H1 (cell line): ENCODE measurements around the gene KCNT1. TPM values are rescaled to one million over a fixed set of nuclear protein-coding genes. Genes with fewer than 3 reads are reported as not detected.

Experiments used
- BCL11A ChIP-seq, 2 experiments: IDR thresholded peaks; one replicate each; pipeline ENCODE4 v1.6.1; 2011; ENCODE audit warnings: low read depth in 2 of 2, low read length in 2 of 2, mild to moderate bottlenecking in 2 of 2
- CHD7 ChIP-seq: fragments of 300-600 bp; sonication (generic); IDR thresholded peaks from 2 replicates; pipeline ENCODE4 v1.7.1; 2012; ENCODE audit warnings: low read length, moderate library complexity, mild to moderate bottlenecking, inconsistent platforms; ENCODE audit not compliant: insufficient replicate concordance
- GABPA ChIP-seq: IDR thresholded peaks from 2 replicates; pipeline ENCODE4 v1.6.1; 2011; ENCODE audit warnings: mild to moderate bottlenecking, low read length, moderate library complexity, borderline replicate concordance; ENCODE audit not compliant: insufficient read depth
- HDAC6 ChIP-seq: IDR thresholded peaks from one replicate; pipeline ENCODE4 v1.7.1; 2012; ENCODE audit warnings: low read depth, mild to moderate bottlenecking, inconsistent platforms, low read length, moderate library complexity
- PHF8 ChIP-seq: fragments of 200-600 bp; sonication (generic); conservative IDR thresholded peaks from 2 replicates; pipeline ENCODE4 v1.7.1; 2012; ENCODE audit warnings: low read depth, mild to moderate bottlenecking, inconsistent platforms, low read length, moderate library complexity
- polyA plus RNA-seq, 7 experiments: library from polyadenylated mRNA; depleted of rRNA in 3 of 7; stranded (reverse) in 5 of 7; unstranded in 2 of 7; fragments of >200 nt in 5 of 7; fragments of 200-250 nt in 2 of 7; gene quantifications; 1 replicate in 5 of 7; 2 replicates in 1 of 7; 4 replicates in 1 of 7; pipeline versions ENCODE4 v1.2.1 to v1.2.3, GENCODE V29; 2011 to 2013; ENCODE audit warnings: missing spikeins in 2 of 7, mixed read lengths in 2 of 7
- total RNA-seq: library from RNA; stranded (reverse); fragmentation: NEBNext Ultra II Directional; extraction: Animal tissue kit (Norgen Biotek cat#: 25700); gene quantifications from 2 replicates; pipeline ENCODE4 v1.2.1, GENCODE V29; 2021

KCNT1 gene
- total and polyA plus RNA-seq, 2 of the 8 experiments (the other 6 are each of a cell fraction or from before 2014, with no cell fraction given): 0.13 to 0.20 TPM

- TF ChIP-seq HDAC6 (no peak), PHF8 (no peak), BCL11A (IDR thresholded peaks at IDR 0.05; ENCODE audit: low read depth in 2 of 2, low read length in 2 of 2) (no peak), CHD7 (no peak), GABPA (peak; percentile 75; the same call in 1 of the 2 replicates)
Measured at GRCh38 chr9:135786146-135786690, 84.2 kb downstream of the KCNT1 start (continued).
